Limb (tissue), 2 donors: ENCODE results near the gene AOC1.
"Not testable (repeated sequence)": the region's sequence is repeated elsewhere in the genome, so short reads cannot be mapped to it uniquely, and the experiment has no call there.

ENCODE experiments used
- DNase-seq, 2 donors: peaks; one replicate each; pipeline ENCODE4 v3.0.0-alpha.2; 2016; ENCODE audit errors: extremely low spot score in 2 of 2

Gene AOC1

GRCh38 chr7:150852371-150852905, at the start of gene AOC1:
Gene AOC1 (plus strand): TSS chr7:150852517. CDS start chr7:150856471, 3,954 bp downstream.
- DNase-seq = no peak

GRCh38 chr7:150803161-150803860, 49.0 kb upstream of the AOC1 start:
- DNase-seq = no peak

GRCh38 chr7:150804802-150805201, 47.5 kb upstream of the AOC1 start:
- DNase-seq = no peak

GRCh38 chr7:150805864-150806263, 46.5 kb upstream of the AOC1 start:
- no peak for DNase-seq

- DNase-seq = no peak
Measured at GRCh38 chr7:150806454-150806853, 45.9 kb upstream of the AOC1 start.

GRCh38 chr7:150806863-150807262, 45.5 kb upstream of the AOC1 start:
- DNase-seq = no peak

GRCh38 chr7:150807616-150808438, 44.5 kb upstream of the AOC1 start:
- DNase-seq = not testable (repeated sequence)

- DNase-seq = no peak
Measured at GRCh38 chr7:150814328-150815001, 37.9 kb upstream of the AOC1 start.

- no peak for DNase-seq
Measured at GRCh38 chr7:150818971-150819370, 33.3 kb upstream of the AOC1 start.

GRCh38 chr7:150820148-150820547, 32.2 kb upstream of the AOC1 start:
- DNase-seq = no peak

- no peak for DNase-seq
Measured at GRCh38 chr7:150820578-150821198, 31.6 kb upstream of the AOC1 start.

GRCh38 chr7:150823043-150823442, 29.3 kb upstream of the AOC1 start:
- DNase-seq = no peak

GRCh38 chr7:150823484-150824126, 28.7 kb upstream of the AOC1 start:
- DNase-seq = no peak

GRCh38 chr7:150824379-150825177, 27.7 kb upstream of the AOC1 start:
- DNase-seq = no peak

- DNase-seq = no peak
Measured at GRCh38 chr7:150826061-150826849, 26.1 kb upstream of the AOC1 start.

- no peak for DNase-seq
Measured at GRCh38 chr7:150828384-150828783, 23.9 kb upstream of the AOC1 start.

- no peak for DNase-seq
Measured at GRCh38 chr7:150829426-150829825, 22.9 kb upstream of the AOC1 start.

GRCh38 chr7:150830937-150831336, 21.4 kb upstream of the AOC1 start:
- no peak for DNase-seq

- no peak for DNase-seq
Measured at GRCh38 chr7:150831851-150832250, 20.5 kb upstream of the AOC1 start.
